ENCODE measurements around the gene SDK1. TPM values are rescaled to one million over a fixed set of nuclear protein-coding genes. Genes with fewer than 3 reads are reported as not detected.

Gene SDK1
- total and polyA plus RNA-seq, 2 of the 8 experiments (the other 6 are each of a cell fraction or from before 2014, with no cell fraction given) = 3.3 to 7.2 TPM

DNA sequence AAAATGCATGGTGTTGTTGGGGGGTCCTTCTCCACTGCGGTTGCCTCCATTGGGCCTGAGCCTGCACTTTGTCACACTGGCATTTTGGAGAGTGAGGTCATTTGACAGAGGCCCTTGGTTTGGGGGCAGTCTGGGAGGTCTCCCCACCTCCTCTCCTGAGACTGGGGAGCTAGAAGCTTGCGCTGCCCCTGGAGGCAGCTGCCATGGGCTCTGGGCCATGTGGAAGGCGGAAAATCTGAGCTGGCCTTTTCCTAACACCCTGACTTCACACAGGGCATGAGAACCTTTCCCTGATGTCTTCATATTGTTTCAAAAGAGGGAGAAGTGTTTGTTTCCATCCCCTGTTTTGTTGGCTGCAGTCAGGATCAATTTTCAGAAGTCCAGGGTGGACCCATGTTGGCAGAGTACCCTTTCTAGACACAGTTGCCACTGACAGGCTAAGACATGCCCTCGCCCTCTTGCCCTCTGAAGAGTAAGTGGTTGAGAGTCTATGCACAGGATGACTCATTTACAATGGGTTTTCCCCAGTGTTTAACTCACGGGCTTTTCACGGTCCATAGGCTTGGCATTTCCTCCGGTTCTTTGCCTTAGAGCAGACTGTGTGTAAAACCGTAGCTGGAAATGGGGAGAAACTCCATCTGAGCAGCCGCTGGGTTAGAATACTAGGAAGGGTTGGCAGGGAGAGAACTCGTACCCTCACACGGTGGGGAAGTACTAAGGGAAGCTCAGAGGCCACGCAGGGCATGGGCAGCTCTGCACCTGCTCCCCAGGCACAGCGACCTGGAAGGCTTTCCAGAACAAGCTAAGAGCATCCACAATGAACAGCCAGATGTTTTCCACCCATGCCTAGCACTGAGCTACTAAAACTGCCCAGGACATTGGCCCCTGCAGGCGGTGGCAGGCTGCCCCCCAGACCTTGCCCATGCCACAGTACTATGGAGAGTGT is 655.0 kb downstream of the SDK1 start (continued):
- TF ChIP-seq E2F6 (IDR thresholded peaks at IDR 0.05) (no peak), MAFK (IDR thresholded peaks at IDR 0.05; ENCODE audit: low read depth, low read length) (no peak), NANOG (IDR thresholded peaks at IDR 0.05; ENCODE audit: insufficient read depth, low read depth, low read length, poor library complexity, severe bottlenecking) (no peak), CHD2 (IDR thresholded peaks at IDR 0.05; ENCODE audit: low read length) (no peak), HDAC2 (IDR thresholded peaks at IDR 0.05; ENCODE audit: borderline replicate concordance in 1 of 2, low read depth in 2 of 2, low read length in 2 of 2) (no peak)
